Measurements from ENCODE around the gene ACOX1.

ACOX1 gene

DNA sequence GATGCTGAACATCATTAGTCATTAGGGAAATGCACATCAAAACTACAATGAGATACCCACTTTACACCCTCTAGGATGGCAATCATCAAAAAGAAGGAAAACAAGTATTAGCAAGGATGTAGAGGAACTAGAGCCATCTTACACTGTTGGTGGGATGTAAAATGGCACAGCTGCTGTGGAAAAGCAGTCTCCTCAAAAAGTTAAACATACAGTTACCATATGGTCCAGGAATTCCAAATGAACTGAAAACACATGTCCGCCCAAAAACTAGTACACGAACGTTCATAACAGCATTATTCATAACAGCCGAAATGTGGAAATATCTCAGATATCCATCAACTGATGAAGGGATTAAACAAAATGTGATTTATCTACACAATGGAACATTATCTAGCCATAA lies 45.2 kb downstream of the ACOX1 start:
- no peak for DNase-seq (ENCODE audit: low spot score)

DNA sequence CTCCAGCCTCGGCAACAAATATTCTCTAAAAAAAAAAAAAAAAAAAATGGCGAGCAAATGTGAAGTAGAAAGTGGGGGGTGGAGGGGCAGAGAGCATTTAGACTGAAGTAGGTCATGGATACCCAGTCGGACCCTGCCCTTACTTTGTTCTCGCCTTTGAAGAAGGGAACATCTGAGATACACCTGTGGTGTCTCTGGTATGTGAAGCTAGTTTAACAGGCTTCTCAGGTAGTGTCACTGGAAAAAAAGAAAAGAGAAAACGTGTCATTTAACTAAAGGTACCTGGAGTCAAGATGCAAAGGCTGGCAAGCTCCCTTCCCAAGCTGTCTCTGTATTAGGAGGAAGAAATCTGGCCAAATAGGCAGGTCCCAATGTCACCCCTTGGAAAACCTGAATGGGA lies 46.1 kb downstream of the ACOX1 start:
- no peak for DNase-seq (ENCODE audit: low spot score)

DNA sequence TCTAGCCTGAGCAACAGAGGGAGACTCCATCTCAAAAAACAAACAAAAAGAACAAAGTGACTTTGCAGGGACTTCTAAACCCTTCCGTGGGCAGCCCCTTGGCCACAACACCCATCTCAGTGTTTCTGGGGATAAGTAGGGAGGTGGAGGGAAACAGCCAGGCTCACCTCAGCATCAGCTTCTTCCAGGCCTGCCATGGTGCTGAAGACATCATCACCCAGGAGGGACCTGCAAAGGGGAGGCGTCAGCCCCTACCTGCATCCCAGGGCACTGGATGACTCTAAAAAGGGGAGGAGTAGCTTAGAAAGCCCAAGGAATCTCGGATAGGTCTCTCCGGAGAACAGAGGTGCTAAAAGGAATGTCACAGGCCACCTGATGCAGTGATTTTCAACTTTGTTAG lies 47.9 kb downstream of the ACOX1 start:
- no peak for DNase-seq (ENCODE audit: low spot score)

DNA sequence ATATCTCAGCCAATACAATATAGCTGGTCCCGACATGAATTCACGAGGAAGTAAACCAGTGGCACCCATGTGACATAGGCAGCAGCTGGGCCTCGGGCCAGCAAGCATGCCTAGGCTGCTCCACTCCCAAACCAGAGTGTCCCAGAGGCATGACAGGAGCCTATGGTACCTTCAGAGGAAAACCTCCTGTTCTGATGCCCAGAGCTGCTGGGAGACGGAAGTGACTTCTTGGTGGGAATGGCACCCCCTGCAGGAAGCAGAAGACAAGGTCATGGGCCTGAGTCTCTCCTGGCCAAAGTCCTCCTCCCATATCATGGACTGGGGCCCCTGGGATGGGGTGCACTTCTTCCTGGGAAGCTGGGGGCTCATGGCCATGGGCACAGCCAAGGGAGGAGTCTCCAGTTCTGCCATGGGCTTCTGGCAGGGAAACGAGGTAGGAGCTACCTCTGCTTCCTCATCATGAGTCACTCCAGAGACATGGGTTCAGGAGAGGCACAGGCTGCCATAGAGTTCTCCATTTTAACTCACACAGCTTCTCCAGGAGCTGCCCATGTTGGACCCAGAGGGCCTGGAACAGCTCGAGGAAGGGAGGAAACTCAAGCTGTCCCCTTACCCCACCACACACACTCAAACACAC lies 51.6 kb downstream of the ACOX1 start:
- peak; percentile 47 for DNase-seq (ENCODE audit: low spot score)

DNA sequence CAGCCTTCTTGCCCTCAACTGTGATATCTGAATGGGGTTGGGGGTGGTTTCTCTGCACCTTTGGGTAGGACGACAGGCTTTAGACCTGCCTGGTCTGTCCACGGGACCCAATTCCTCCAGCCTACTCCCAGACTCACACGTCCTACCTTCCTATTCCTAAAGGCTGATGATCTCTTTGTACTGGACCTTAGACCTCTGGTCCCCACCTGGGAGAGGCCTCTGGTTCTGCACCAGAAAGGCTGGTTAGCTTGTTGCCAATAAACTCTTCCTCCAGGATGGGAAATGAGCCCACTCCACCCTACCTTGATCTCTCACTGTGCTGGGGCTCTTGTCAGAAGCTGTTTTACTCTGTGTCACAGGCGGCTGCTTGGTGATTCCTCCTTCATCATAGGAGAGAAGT lies 52.5 kb downstream of the ACOX1 start:
- no peak for DNase-seq (ENCODE audit: low spot score)

DNA sequence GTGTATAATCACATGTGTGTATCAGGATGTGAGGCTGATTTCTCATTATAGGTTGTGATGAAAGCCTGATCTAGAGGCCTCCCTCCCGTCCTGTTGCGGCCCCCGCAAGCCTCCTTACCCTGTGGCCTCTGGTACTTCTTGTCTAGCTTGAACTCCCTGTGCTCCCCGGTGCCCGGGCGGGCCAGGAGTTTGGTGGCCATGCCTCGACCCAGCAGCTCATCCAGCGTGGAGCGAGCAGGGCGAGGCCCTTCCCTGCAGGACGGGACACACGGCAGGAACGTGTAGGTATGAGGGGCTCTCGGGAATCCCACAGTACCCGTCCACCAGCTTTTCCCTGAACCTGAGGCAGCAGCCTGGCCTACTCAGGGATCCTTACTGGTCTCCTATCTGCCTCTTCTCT lies 53.1 kb downstream of the ACOX1 start:
- DNase-seq (ENCODE audit: low spot score): no peak

DNA sequence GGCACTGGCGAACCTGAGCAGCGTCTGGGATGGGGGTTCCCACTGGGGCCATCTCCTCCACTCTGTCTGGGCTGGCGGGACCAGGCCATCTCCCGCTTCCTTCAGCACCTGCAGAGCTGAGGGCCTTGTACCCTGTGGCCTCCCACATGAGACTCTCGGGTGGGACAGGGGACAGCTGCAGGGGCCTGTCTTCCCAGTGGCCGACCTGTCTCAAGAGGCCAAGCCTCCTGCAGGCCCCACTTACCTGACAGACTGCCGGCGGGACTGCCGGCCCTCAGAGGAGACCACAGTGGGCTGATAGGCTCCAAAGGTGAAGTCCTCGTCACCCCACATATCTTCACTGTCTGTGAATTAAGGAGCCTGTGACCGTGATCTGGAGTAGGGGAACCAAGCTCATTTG lies 53.9 kb downstream of the ACOX1 start:
- DNase-seq (ENCODE audit: low spot score): no peak

DNA sequence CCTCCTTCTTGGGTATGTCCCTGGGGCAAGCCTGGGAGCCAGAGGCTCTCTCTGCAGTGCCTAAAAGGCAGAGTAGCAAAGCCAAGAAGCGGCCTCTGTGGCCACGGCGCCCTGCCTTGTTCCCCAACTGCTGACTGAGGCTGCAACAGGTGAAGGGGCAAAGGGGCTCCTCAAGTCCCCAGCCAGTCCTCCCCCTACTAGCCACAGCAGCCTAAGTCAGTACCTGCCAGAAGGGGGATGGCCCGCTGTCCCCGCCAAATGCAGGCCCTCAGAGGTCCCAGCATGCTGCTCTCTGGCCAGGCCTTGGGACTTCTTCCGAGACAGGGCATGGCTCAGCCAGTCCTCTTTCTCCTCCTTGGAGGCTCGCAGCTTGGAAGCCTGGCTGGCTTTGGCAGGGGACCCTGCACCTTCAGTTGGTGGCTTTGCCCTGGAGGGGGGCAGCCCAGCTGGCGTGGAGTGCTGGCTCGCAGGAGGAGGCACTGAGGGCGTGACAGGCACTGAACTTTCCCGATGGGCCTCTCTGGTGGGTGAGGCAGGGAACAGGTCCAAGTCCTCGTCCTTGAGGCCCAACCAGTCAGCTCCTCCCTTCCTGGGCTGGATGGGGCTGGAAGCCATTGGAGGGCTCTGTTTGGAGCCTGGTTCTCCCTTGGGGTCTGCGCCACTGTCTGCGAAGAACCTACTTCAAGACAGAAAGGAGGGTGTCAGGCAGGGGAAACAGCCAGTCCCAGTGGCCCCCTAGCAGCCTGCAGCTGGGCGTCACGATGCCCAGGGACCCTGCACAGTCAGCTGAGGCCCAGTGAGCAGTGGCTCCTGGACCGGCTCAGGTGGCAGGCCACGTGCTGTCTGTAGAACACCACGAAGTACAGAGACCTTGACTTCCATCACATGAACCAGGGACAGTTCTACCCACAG lies 55.7 kb downstream of the ACOX1 start:
- DNase-seq (ENCODE audit: low spot score): no peak

DNA sequence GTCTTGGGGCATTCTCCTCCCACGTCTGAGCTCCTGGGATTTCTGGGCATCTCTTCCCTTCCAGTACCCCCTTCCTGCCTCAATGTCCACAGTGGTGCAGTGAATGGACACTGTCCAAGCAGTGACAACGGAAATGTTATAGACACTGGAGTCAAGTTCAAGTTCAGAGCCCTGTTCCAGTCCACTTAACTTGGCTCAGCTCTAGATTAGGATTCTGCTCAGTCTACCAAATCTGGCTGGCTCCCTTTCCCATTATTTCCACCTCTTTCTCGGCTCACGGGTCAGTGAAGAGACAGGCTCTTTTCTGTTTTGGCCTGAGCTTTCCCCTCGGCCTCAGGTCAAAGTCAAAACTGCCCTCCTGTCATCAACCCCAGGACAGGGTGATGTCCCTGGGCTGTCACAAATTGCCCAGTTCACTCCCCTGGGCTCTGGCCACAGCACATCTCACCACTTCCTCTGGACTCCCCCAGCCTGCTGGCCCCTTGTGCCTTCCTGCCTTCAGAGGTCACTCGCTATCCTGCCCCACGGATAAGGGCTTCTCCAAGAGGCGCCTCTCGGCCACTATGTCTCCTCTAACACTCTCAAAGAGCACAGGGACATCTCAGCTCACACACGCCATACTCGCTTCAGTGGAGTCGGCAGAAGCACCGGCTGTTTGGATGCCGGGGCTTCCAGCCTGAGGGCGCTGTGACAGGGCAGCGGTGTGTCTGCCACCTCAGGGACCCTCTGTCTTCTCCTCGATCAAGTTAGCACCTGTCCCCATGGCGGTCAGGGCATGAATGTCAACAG lies 56.6 kb downstream of the ACOX1 start:
- DNase-seq (ENCODE audit: low spot score): no peak

DNA sequence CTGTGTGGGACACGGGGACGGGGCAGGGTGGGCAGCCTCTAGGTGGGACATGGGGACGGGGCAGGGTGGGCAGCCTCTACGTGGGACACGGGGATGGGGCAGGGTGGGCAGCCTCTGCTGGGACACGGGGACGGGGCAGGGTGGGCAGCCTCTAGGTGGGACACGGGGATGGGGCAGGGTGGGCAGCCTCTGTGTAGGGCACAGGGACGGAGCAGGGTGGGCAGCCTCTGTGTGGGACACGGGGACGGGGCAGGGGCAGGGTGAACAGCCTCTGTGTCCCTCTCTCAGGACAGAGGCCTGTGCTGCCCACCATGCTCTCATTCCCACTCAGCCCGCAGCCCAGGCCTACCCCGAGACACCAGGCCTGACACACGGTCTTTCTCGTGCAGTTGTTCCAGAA lies 57.4 kb downstream of the ACOX1 start:
- DNase-seq (ENCODE audit: low spot score): no peak

DNA sequence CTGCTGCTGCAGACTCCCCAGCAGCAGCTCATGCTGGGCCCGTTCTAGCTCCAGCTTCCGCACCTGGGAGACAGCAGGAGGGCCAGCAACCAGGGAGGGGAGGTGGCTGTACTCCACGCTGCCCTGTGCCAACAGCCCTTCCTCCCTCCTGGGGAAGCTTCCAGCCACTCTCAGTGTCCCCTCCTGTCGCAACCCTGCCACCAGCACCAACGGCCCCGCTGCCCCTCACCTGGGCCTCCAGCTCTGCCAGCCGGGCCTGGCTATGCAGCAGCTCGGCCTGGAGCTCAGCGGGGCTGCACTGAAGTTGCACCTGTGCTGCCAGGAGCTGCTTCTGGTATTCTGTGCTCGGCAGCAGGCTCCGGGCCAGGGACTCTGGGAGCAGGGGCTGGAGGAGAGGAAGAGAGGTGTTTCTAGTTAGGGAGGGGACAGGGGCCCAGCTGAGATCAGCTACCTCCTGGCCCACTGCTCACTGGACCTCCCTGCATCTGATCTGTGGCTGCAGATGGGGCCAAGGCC lies 58.9 kb downstream of the ACOX1 start:
- DNase-seq (ENCODE audit: low spot score): no peak

DNA sequence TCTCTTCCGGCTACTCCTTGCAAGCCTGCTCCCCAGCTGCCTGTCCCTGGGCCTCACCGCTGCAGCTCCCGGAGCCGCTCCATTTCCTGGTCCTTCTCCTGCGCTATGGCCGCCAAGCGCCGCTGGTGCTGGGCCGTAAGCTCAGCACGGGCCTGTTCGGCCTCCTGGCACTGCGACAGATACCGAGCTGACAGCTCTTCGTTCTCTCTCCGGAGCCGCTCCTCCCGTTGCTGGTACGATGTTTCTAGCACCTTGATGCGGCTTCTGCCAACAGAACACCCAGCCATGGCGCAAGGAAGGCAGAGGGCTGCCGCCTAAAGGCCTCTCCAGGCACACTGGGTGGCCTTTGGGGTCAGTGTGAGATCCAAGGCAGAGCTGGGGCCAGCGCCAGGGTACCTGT lies 59.4 kb downstream of the ACOX1 start:
- no peak for DNase-seq (ENCODE audit: low spot score)

DNA sequence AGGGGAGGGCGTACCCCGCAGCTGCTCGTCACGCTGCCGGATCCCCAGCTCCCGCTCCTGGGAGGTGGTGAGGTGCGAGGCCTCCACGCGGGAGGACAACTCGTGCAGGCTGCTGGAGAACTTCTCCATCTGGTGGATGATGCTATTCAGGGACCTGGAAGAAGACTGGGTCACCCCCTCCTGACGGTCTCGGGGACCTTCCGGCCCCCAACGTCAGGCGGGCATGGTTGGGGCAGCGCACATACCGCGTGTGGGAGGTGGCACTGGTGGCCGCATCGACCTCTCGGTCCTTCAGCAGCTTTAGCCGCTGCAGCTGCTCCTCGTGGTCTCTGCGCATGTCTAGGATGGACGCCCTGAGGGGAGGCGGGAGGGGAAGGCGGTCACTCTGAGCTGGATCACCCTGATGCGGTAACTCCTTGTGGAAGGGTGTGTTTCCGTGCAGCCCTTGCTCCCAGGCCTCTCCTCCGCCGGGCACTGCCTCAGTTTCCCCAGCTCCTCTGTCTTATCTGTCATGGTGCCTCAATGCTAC lies 61.0 kb downstream of the ACOX1 start:
- no peak for DNase-seq (ENCODE audit: low spot score)

DNA sequence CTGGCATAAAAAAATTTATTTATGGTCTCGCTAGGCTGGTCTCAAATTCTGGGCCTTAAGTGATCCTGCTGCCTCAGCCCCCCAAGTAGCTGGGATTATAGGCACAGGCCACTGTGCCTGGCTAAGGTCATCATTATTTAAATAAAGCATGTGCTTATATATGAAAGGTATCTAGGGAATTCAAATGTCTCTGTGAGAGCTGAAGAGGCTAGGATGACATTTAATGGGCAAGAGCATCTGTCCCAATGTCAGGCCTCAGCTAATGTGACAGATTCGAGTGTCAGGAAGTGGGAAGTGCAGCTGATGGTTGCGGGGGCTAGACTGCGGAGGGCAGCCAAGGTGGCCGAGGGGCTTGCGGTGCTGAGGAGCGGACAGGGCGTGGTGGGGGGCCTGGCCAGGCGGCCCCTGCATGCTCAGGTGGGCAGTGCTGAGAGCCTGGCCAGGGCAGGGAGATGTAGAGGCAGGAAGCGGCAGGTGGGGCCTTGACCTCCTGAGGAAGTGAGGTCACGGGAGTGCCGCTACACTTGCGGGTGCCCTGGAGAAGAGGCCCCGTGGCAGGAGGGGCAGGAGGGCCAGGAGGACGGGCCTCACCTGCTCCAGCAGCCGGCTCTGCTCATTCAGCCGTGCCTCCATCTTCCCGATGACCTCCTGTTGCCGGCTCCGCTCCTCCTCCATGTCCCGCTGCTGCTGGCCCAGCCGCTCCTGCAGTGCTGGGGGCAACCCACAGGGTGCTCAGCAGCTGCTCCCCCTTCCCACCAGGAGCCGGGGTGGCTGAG lies 61.6 kb downstream of the ACOX1 start:
- no peak for DNase-seq (ENCODE audit: low spot score)

DNA sequence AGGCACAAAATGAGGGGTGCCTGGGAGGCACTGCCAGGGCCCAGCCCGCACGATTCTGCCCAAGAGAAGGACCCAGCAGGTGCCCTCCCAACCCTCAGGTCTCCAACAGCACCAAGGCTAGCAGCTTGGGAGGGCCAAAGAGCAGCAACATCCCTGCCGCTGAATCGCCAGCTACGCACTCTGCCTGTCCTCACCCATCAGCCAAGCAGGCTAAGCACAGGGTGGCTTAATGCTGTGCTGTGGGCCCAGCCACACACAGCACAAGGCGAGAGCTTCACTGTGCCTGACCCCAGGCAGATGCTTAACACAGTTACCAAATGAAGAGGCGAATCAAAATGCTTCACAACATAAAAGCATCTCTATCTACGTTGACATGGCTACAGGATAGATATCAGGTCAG lies 63.7 kb downstream of the ACOX1 start:
- no peak for DNase-seq (ENCODE audit: low spot score)

DNA sequence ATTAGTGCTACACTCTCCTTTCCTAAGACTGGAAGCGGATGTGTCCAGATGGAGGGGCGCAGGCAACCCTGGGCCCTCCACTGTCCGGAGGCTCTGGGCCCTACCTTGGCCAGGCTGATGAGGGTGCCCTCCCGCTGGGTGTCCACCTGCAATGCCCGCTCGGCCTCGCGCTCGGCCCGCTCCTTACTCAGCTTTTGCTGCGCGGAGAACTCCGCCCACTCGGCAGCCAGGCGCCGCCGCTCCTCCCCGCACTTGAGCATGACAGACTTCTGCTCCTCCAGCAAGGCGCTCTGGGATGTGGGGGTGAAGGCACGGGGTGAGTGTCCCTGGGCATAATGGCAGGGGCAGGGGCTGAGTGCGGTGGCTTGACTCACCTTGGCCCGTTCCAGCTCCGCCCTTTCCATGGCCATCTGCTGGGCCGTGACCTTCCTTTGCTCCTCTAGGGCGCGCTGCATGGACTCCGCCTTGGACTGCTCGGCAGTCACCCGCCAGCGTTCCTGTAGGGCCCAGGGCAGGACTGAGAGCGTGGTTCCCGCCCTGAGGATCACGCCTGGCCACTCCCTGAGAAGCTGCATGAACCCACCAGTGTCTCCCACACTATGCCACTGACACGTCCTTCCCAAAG lies 64.2 kb downstream of the ACOX1 start:
- DNase-seq (ENCODE audit: low spot score): no peak

DNA sequence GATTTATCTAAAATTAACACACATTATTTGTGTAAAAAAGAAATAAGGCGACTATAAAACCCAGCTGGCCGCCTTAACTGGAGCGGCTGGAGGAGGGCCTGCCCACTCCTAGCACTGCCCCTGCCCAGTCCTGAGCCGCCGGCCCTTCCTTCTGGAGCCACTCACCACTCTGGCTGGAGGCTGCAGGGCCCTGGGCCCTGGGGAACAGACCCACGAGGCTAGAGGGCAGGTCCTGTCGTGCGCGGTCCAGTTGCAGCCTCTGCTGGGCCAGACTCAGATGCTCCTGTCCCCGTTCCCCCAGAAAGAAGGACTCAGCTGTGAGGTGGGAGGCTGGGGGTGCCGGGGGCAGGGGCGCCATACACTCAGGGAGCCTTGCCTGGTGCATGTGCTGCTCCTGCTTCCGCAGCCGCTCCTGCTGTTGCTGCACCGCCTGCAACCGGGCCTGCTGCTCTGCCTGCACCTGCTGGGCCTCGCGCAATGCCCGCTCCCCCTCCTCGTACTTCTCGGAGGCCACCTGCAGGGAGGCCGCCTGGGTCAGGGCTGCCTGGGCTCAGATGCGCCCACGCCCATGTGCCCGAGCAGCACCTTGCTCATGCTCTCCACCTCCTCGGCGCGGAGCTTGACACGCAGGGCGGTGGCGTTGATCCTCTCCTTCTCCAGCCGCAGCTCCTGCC lies 65.3 kb downstream of the ACOX1 start:
- no peak for DNase-seq (ENCODE audit: low spot score)

DNA sequence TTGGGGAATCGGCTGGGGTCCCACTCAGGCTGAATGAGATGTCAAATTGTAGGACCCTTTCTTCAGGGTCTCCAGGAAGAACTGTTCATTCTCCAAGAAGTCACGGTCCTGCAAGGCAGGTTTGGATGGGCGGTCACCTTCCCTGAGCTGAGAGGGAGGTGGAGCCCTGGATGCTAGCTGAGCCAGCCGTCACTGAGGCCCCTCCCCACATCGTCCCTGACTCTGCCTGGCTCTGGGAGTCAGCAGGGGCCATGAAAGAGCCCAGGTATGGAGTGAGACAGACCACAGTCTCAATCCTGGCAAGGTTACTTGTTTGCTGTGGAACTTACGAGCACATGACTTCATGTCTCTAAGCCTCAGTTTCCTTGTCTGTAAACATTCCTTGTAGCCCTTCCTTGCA lies 68.3 kb downstream of the ACOX1 start:
- no peak for DNase-seq (ENCODE audit: low spot score)

DNA sequence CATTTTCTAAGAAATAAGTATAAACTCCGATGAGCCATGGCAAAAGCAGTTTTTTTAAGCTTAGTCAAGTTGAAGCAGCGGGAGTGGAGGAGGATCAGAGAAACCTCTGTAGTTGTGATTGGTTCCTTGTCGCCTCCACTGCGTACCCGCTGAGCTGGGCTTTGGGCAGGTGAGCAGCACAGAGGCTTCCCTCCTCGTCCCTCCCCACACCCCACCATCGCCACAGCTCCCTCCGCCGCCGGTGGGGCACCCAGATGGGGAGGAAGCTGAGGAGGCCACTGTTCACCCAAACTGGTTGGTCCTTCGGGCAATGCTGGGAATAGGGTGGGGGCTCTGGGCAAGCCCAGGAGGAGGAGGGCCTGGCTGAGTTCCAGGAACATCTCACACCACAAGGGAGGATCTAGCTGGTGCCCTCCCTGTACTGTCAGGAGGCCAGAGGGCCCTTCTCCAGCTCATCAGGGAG lies 69.1 kb downstream of the ACOX1 start:
- DNase-seq (ENCODE audit: low spot score): no peak

DNA sequence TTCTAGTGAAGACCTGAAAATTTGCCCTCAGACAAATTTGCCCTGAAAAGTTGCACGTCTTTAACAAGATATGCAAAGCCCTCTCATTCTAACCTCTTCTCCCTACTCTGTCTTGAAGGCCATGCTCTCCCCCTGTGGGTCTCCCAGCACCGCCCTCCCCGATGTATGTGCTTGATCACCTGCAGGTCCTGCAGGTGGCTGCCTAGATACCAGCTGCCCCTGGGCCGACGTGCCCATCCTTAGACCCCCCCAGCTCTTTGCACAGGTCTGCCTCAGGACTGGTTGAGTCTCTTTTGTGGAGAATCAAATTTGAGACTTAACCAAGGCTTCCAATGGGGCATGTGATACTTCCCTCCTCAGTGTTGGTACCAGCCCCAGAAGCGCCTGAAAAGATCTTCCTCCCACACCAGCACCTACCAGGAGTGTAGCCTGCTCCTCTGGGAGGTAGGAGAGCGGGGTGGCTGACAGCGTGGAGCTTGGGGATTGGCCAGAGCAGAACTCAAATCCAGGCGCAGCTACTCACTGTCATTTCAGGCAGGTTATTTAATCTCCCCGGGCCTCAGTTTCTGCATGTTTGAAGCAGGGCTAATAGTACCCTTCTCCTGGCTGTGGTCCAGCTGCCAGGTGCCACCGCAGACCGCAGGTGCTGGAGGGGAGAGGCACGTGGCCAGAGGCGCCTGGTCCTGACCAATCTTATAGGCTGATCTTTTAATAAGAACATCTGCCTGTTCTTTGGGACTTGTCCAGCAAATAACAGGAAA lies 69.7 kb downstream of the ACOX1 start:
- no peak for DNase-seq (ENCODE audit: low spot score)

Data from hepatic stellate cell (primary cell).